Stimulated activated CD8-positive, alpha-beta memory T cell treated with anti-CD3 and anti-CD28 coated beads, Interleukin-12 subunit alpha, Interleukin-12 subunit beta, amount 100 ng/mL, for 24 hours (primary cell): ENCODE measurements around the gene PIK3R6.

ENCODE experiments used
- DNase-seq: peaks from one replicate; pipeline ENCODE4 v3.0.0-alpha.2; 2020; ENCODE audit errors: extremely low read depth

PIK3R6 gene

GRCh38 chr17:8894202-8894671 is 26.8 kb upstream of the PIK3R6 start:
- no peak for DNase-seq

DNA sequence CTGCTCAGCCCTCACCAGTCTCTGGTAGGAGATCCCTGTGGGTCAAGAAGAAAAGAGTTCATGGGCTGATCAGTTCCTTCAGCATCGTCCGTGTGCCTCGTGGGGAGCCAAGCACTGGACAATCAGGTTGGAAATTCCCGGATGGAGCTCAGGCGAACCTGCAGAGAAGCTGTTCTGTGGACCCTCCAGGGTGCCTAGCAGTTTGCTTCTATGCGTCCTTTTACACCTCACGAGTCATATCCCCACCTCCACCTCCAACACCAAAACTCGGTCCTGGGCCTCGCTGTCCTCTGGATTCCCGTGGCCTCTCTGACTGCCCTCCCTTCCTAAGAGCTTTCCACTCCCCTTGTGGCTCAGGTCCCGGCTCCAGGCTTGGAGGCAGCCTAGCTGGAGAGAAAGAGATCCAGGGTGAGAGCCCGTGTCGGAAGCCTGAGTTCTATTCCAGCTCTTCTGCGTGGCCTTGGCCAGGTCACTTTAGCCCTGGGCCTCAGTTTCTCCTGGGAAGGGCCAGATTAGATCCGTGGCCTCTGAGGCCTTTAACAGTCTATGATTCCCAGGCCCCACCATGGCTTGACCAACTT is 26.2 kb upstream of the PIK3R6 start:
- no peak for DNase-seq

DNA sequence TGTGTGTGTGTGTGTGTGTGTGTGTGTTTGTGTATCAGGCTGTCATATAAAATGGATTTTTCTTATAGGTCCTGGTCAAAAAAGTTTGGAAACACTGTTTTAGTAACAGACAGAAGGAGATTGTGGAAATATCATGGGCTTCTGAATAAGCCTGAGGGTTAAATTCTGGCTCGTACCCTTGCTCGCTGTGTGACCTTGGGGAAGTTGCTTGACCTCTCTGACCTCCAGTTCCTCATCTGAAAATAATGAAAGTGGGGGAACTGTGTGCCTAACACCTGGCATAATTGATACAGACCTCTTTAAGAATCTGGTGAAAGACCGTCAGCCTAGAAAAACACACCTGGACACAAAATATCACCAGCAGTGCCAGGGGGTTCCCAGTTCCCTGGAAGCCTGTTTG is 25.6 kb upstream of the PIK3R6 start:
- no peak for DNase-seq

DNA sequence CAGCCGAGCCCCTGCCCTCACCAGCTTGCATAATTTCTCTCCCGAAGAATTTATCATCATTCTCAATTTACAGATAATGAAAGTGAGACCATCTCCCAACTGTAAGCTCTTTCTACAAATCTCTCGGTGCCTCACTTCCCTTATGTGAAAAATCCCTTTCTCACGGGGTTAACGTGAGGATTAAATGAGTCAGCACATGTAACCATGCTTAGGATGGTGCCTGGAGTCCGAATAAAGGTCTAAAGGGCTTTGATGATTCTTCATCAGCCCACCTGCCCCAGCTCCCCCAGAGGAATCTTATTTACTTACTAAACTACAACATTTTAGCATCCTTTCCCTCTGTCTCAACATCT is 24.8 kb upstream of the PIK3R6 start:
- no peak for DNase-seq

DNA sequence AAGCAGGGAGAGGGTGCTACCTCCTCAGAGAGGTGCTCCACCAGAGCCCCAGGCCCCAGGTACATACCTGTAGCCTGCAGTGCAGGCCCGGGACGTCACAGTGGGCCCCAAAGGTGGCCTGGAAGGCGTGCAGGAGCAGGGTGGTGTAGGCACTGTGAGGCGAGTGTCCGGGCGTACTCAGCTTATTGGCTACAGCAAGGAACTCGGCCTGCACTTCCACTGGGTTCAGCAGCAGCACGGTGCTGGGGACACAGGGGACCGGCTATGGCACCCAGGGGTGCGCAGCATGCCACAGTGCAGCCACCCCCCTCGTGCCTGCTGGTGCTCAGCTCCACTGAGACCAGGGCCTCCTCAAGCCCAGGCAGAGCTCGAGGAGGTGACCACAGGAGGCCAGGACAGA is 23.2 kb upstream of the PIK3R6 start:
- no peak for DNase-seq

- no peak for DNase-seq
Measured at GRCh38 chr17:8889458-8890210, 22.2 kb upstream of the PIK3R6 start.

- DNase-seq, result no peak
Measured at GRCh38 chr17:8888704-8889302, 21.3 kb upstream of the PIK3R6 start.

DNA sequence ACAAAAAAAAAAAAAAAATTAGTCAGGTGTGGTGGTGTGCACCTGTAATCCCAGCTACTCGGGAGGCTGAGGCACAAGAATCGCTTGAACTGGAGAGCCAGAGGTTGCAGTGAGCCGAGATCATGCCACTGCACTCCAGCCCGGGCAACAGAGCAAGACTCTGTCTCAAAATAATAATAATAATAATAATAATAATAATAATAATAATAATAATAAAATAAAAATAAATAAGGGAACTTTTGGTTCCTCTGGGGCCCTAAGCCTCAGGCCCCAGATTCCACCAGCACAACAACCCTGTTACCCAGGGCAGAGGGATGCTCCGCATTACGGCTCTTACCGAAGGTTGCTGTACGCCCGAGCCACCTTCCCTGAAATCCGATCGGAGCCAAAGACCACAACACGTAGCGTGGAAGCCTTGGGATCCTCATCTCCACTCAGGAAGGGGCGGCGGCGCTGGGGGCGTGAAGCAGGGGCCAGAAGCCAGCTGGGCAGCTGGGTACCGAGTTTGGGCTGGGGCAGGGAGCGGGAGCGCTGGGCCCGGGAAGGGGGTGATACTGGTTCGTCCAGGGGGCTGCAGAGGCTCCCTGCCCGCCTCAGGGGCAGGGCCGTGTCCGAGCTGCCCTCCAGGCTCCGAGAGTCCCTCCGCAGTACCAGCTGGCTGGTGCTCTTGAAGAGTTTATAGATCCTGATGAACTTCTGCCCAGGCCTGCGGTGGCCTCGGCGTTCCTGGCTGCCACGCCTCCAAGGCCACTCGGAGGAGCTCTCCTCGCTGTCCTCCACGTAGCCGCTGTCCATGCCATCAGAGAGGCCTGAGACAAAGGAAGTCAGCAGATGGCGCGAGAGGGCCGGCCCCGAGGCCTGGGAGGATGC is 20.6 kb upstream of the PIK3R6 start:
- DNase-seq, result no peak

- DNase-seq, result no peak
Measured at GRCh38 chr17:8887301-8887700, 19.8 kb upstream of the PIK3R6 start.

GRCh38 chr17:8885967-8886684 is 18.7 kb upstream of the PIK3R6 start:
- no peak for DNase-seq

DNA sequence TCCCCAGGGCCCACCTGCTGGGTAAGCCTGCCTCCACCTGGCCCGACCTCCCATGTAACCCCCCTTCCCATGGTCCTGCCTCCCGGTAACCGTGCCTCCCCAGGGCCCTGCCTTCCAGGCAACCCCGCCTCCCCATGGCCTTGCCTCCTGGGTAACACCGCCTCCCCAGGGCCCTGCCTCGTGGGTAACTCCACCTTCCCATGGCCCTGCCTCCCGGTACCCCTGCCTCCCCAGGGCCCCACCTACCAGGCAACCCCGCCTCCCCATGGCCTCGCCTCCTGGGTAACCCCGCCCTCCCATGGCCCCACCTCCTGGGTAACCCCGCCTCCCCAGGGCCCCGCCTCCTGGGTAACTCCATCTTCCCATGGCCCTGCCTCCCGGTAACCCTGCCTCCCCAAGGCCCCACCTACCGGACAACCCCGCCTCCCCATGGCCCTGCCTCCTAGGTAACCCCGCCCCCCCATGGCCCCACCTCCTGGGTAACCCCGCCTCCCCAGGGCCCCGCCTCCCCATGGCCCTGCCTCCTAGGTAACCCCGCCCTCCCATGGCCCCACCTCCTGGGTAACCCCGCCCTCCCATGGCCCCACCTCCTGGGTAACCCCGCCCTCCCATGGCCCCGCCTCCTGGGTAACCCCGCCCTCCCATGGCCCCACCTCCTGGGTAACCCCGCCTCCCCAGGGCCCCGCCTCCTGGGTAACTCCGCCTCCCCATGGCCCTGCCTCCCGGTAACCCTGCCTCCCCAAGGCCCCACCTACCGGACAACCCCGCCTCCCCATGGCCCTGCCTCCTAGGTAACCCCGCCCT is 17.9 kb upstream of the PIK3R6 start:
- DNase-seq, result peak; percentile 20

DNA sequence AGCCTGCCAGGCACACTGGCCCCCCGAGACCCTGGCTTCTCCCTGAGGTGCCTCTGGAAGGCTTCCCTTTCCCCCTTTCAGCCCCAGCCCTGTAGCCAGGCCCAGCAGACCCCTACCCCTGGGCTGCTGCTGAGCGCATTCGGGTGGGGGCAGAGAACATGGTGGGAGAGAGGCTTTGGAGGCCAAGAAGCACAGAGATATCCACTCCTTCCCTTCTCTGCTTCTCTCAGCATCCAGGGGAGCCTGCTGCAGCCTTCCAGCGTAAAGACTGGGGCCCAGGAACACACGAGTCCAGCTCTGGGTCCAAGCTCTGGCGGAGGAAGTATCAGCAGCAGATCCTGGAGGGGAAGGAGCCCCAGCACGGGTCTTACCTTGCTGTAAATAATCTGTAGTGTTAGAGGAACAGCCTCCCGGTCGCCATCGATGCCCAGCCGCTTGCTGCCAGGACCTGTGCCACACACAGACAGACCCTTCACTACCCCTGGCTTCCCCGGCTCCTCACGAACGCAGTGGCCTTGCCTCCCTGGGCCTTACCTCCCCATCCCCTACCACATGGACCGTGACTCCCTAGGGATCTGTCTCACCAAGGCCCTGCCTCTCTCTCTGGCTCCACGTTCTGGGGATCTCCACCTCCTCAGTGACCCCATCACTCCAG is 17.0 kb upstream of the PIK3R6 start:
- no peak for DNase-seq

- no peak for DNase-seq
Measured at GRCh38 chr17:8883353-8883752, 15.9 kb upstream of the PIK3R6 start.

- DNase-seq, result no peak
Measured at GRCh38 chr17:8881606-8882005, 14.1 kb upstream of the PIK3R6 start.

GRCh38 chr17:8880466-8880865 is 13.0 kb upstream of the PIK3R6 start:
- no peak for DNase-seq

- DNase-seq, result no peak
Measured at GRCh38 chr17:8879410-8879809, 11.9 kb upstream of the PIK3R6 start.

GRCh38 chr17:8877984-8878383 is 10.5 kb upstream of the PIK3R6 start:
- DNase-seq, result no peak

DNA sequence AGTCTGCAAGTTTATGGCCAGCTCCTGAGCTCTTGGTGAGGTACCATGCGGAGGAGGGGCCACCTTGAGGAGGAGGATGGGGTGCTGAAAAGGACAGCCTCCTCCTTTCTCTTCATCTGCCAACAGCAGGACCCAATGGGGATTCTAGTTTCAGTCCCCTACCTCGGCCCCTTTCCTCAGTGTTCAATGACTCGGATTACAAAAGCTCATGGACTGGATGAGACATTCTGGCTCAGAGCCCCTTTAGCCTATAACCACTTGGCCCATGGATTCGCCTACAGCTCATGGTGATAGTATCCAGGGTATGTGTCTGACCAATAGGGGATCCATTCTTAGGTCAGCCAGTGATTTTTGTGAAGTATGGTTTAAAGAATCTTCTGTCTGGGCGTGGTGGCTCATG is 8.5 kb upstream of the PIK3R6 start:
- DNase-seq, result no peak

DNA sequence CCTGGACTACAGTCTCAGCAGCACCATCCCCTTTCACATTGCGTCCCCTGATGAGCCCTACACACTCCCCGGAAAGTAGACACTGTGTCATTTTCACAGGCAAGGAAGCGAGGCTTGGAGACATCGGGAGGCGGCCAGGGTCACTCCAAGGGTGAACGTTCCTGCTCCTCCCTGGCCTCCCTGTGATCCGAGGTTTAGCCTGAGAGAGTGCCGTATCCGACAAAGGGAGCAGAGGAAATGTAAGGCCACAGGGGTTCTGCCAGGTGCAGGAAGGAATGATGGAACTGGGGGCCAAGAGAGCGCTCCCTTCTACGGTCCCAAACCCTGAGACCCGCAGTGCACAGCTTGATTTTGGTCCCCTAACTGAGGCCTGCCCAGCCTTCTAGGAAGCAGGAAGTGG is 8.0 kb upstream of the PIK3R6 start:
- no peak for DNase-seq
